ENCODE measurements around the gene GATA2. TPM values are rescaled to one million over a fixed set of nuclear protein-coding genes. Genes with fewer than 3 reads are reported as not detected.

Gene GATA2
- total RNA-seq, 1 donor from 2014 or later = 11.0 TPM

GRCh38 chr3:128515967-128516366, 23.0 kb upstream of the GATA2 start:
- DNase-seq = no peak
- no peak for TF ChIP-seq CTCF (IDR thresholded peaks at IDR 0.05; ENCODE audit: borderline replicate concordance)
- no peaks in the 10 kb centered on the region for H3K36me3 ChIP-seq
- H3K4me3 ChIP-seq = no peak overlapping the region
- peaks cover 22% of the 10 kb centered on the region for H3K27me3 ChIP-seq (ENCODE audit: low read depth)
- H3K9me3 ChIP-seq (replicated peaks) = peaks cover 23% of the 10 kb centered on the region
- H3K27ac ChIP-seq (replicated peaks) = no peak overlapping the region
- intact Hi-C loops (cut with micrococcal nuclease) = no loop called here
- no peaks in the 10 kb centered on the region for H3K4me1 ChIP-seq

GRCh38 chr3:128508852-128509251, 15.9 kb upstream of the GATA2 start:
- no peaks in the 10 kb centered on the region for H3K36me3 ChIP-seq
- no peaks in the 10 kb centered on the region for H3K4me1 ChIP-seq
- DNase-seq = no peak
- intact Hi-C loops (cut with micrococcal nuclease) = loop anchor here (10.0 kb wide), 1 partner anchor 76 kb away; no protein-coding TSS in a partner anchor
- peaks cover 6% of the 10 kb centered on the region for H3K9me3 ChIP-seq (replicated peaks)
- peaks cover 22% of the 10 kb centered on the region for H3K27me3 ChIP-seq (ENCODE audit: low read depth)
- no peak overlapping the region for H3K27ac ChIP-seq (replicated peaks)
- no peak overlapping the region for H3K4me3 ChIP-seq
- no peak for TF ChIP-seq CTCF (IDR thresholded peaks at IDR 0.05; ENCODE audit: borderline replicate concordance)

- Histone ChIP-seq H3K36me3 (no peaks in the 10 kb centered on the region), H3K27me3 (ENCODE audit: low read depth) (peaks cover 41% of the 10 kb centered on the region), H3K27ac (replicated peaks) (no peak overlapping the region), H3K9me3 (replicated peaks) (no peaks in the 10 kb centered on the region), H3K4me3 (no peak overlapping the region), H3K4me1 (no peaks in the 10 kb centered on the region)
- intact Hi-C loops (cut with micrococcal nuclease) = loop anchor here (10.0 kb wide), 1 partner anchor 78 kb away; no protein-coding TSS in a partner anchor
- DNase-seq = no peak
- no peak for TF ChIP-seq CTCF (IDR thresholded peaks at IDR 0.05; ENCODE audit: borderline replicate concordance)
These were observed 13.8 kb upstream of the GATA2 start for GRCh38 chr3:128506754-128507153.

- DNase-seq = no peak
- no peaks in the 10 kb centered on the region for H3K36me3 ChIP-seq
- no peak overlapping the region for H3K4me3 ChIP-seq
- H3K27ac ChIP-seq (replicated peaks) = no peak overlapping the region
- peaks cover 48% of the 10 kb centered on the region for H3K27me3 ChIP-seq (ENCODE audit: low read depth)
- no peak for TF ChIP-seq CTCF (IDR thresholded peaks at IDR 0.05; ENCODE audit: borderline replicate concordance)
- intact Hi-C loops (cut with micrococcal nuclease) = loop anchor here (10.0 kb wide), 1 partner anchor 79 kb away; no protein-coding TSS in a partner anchor
- no peaks in the 10 kb centered on the region for H3K4me1 ChIP-seq
- no peaks in the 10 kb centered on the region for H3K9me3 ChIP-seq (replicated peaks)
These were observed 12.8 kb upstream of the GATA2 start for GRCh38 chr3:128505771-128506170.

GRCh38 chr3:128504963-128505730, 12.1 kb upstream of the GATA2 start:
- Histone ChIP-seq H3K36me3 (no peaks in the 10 kb centered on the region), H3K27ac (replicated peaks) (no peak overlapping the region), H3K9me3 (replicated peaks) (no peaks in the 10 kb centered on the region), H3K27me3 (ENCODE audit: low read depth) (peaks cover 49% of the 10 kb centered on the region), H3K4me3 (no peak overlapping the region), H3K4me1 (no peaks in the 10 kb centered on the region)
- no peak for DNase-seq
- TF ChIP-seq CTCF (IDR thresholded peaks at IDR 0.05; ENCODE audit: borderline replicate concordance) = no peak
- intact Hi-C loops (cut with micrococcal nuclease) = loop anchor here (10.0 kb wide), 1 partner anchor 80 kb away; no protein-coding TSS in a partner anchor
